Thoracic aorta (tissue), 2 donors: Measurements from ENCODE around the gene C1orf115. TPM values are rescaled to one million over a fixed set of nuclear protein-coding genes. Genes with fewer than 3 reads are reported as not detected.
"Not testable (repeated sequence)": the region's sequence is repeated elsewhere in the genome, so short reads cannot be mapped to it uniquely, and the experiment has no call there.

Source experiments
- ATAC-seq: fragments of 150-250 bp; one replicate; pipeline ENCODE4 v1.8.0; 2017; ENCODE audit warnings: low read depth; ENCODE audit not compliant: insufficient number of reproducible peaks, low FRiP score
- DNase-seq: peaks from one replicate; pipeline ENCODE4 v3.0.0-alpha.2; 2020; ENCODE audit warnings: low spot score
- H3K27ac ChIP-seq, 2 donors: fragments of 200-600 bp; sonication (generic); 1 replicate in 1 of 2; 2 replicates in 1 of 2; pipeline ENCODE4 v1.5.1; 2016; ENCODE audit warnings: mild to moderate bottlenecking in 2 of 2, moderate library complexity in 2 of 2
- H3K27me3 ChIP-seq: fragments of 200-600 bp; sonication (generic); replicated peaks from 2 replicates; pipeline ENCODE4 v1.6.0; 2016; ENCODE audit warnings: mild to moderate bottlenecking; ENCODE audit not compliant: insufficient read depth
- H3K36me3 ChIP-seq: fragments of 200-600 bp; sonication (generic); one replicate; pipeline ENCODE4 v1.5.1; 2016
- H3K4me1 ChIP-seq, 2 donors: fragments of 200-600 bp; sonication (generic); 1 replicate in 1 of 2; 2 replicates in 1 of 2; pipeline versions ENCODE4 v1.5.1 to v1.6.0; 2016; ENCODE audit warnings: low read depth in 2 of 2, mild to moderate bottlenecking in 1 of 2; ENCODE audit not compliant: control insufficient read depth in 1 of 2
- H3K4me3 ChIP-seq: fragments of 200-600 bp; sonication (generic); 2 replicates; pipeline ENCODE4 v1.5.1; 2016; ENCODE audit warnings: mild to moderate bottlenecking
- H3K9me3 ChIP-seq: fragments of 200-600 bp; sonication (generic); 2 replicates; pipeline ENCODE4 v1.5.1; 2016
- total RNA-seq, 2 donors: library from RNA; depleted of rRNA; stranded (reverse); fragments of >200 nt; gene quantifications; one replicate each; pipeline versions ENCODE4 v1.1.0 to v1.2.3, GENCODE V29; 2016
- TF ChIP-seq, protein P1 (sequence below): fragments of 200-600 bp; sonication (generic); IDR thresholded peaks from one replicate; pipeline ENCODE4 v1.5.1; 2019; ENCODE audit warnings: antibody characterized with exemption

Gene C1orf115
- total RNA-seq, 2 donors from 2014 or later = 6.8 to 9.7 TPM

DNA sequence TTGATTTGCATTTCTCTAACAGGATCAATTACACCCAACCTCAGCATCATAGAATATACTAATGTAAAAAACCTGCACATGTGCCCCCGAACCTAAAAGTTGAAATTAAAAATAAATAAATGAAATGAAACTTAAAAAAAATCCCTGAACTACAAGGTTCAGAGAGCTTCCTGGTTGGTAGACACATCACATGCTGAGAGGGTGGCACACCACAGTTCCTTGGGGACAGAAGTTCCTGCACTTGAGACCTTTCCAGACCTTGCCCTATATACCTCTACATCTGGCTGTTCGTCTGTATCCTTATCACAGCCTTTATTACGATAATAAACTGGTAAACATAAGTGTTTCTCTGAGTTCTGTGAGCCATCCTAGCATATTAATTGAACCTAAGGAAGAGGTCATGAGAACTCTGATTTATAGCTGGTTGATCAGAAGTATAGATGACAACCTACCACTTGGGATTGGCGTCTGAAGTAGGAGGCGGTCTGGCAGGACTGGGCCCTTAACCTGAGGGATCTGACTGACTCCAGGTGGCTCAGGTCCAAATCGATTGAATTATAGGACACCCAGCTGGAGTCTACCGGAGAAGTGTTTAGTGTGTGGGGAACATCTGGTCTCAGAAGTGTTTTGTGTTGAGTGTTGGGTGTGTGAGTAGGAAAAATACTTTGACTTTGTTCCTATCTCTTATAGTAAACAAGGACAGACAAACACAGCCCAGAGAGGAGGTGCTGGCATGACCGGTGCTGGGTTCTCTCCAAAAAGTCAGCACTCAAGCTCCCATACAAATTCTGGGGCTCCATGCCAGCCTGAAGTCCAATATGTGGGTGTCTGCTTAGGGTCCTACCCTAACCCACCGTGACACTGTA lies 19.0 kb downstream of the C1orf115 start:
- Histone ChIP-seq H3K27me3 (no peaks in the 10 kb centered on the region), H3K36me3 (no peaks in the 10 kb centered on the region), H3K27ac (no peak overlapping the region), H3K4me3 (no peak overlapping the region), H3K9me3 (no peaks in the 10 kb centered on the region), H3K4me1 (no peaks in the 10 kb centered on the region)
- DNase-seq = no peak
- ATAC-seq = no peak
- TF ChIP-seq, protein P1, sequence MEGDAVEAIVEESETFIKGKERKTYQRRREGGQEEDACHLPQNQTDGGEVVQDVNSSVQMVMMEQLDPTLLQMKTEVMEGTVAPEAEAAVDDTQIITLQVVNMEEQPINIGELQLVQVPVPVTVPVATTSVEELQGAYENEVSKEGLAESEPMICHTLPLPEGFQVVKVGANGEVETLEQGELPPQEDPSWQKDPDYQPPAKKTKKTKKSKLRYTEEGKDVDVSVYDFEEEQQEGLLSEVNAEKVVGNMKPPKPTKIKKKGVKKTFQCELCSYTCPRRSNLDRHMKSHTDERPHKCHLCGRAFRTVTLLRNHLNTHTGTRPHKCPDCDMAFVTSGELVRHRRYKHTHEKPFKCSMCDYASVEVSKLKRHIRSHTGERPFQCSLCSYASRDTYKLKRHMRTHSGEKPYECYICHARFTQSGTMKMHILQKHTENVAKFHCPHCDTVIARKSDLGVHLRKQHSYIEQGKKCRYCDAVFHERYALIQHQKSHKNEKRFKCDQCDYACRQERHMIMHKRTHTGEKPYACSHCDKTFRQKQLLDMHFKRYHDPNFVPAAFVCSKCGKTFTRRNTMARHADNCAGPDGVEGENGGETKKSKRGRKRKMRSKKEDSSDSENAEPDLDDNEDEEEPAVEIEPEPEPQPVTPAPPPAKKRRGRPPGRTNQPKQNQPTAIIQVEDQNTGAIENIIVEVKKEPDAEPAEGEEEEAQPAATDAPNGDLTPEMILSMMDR = no peak

DNA sequence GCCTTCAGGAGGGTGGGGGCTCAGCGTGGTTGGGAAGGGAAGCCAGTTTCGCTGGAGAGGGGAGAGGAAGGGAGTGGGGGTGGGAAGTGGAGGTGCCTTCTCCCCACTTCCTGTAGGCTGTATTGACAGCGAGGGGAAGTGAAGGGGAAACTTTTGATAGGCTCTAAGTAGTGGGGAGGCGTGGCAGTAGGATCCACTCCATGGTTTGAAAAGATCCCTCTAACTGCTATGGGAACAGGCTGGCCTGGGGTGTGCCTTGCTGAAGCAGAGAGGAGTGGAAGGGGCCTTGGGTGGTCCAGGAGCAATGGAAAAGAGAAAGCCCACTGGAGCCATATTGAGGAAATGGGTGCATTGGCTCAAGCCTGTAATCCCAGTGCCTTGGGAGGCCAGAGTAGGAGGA lies 20.2 kb downstream of the C1orf115 start:
- no peak for DNase-seq
- H3K27ac ChIP-seq = no peak overlapping the region
- no peak overlapping the region for H3K4me3 ChIP-seq
- ATAC-seq = no peak
- no peaks in the 10 kb centered on the region for H3K4me1 ChIP-seq
- no peaks in the 10 kb centered on the region for H3K9me3 ChIP-seq
- H3K27me3 ChIP-seq = no peaks in the 10 kb centered on the region
- TF ChIP-seq, protein P1 = no peak
- H3K36me3 ChIP-seq = no peaks in the 10 kb centered on the region

DNA sequence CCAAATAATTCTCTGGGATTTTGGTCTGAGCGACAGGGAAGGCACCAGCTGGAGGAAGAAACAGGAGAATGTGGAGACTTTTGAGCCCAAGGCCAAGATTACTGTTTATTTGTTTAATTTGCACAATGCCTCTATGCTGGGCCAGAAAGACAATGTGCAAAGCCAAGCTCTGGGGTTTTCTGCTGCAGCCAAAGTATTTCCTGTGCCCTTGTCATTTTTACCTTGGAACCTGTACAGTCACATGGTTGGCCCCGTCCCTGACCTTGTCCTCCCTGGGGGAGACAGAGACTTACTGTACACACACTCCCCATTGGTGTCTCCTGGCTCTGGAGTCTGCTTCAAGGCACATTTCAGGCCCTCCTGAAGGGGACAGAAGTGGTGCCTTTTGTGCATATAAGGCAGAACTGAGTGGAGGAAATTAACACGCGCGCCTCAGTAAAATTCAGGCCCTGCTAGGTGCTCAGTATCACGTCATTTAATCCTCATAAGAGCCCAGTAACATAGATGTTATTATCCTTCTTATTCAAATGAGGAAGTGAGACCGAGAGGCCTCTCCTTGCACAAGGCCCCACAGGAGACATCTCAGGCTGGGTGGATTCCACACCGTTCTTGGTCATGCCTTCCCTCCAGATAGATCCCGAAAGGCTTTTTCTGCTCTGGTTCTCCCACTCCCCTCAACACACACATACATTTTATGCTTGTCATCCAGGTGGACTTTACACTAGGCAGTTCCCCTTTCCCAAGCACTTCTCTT lies 21.1 kb downstream of the C1orf115 start:
- no peaks in the 10 kb centered on the region for H3K9me3 ChIP-seq
- no peak overlapping the region for H3K4me3 ChIP-seq
- no peaks in the 10 kb centered on the region for H3K36me3 ChIP-seq
- no peak for ATAC-seq
- H3K4me1 ChIP-seq = no peaks in the 10 kb centered on the region
- no peak overlapping the region for H3K27ac ChIP-seq
- TF ChIP-seq, protein P1 = no peak
- no peak for DNase-seq
- no peaks in the 10 kb centered on the region for H3K27me3 ChIP-seq

DNA sequence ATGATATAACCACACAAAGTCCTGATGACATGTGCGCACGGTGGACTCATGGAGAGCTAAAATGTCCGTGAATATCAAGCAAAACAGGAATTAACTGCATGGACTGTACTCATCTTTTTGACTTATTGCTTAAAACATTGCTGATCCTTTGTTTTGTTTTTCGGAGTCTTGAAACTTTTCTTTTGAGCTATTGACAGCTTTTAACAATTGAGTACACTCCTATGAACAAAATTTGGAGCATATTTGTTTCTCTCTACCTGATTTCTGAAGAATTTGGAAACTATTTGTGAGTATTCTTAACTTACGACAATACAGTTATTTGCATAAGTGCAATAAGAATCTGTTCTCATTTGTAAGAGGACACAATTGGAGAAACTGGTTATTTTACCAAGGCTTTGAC lies 25.8 kb downstream of the C1orf115 start:
- H3K27me3 ChIP-seq, DNase-seq, H3K4me1 ChIP-seq, H3K9me3 ChIP-seq, H3K4me3 ChIP-seq, H3K27ac ChIP-seq, H3K36me3 ChIP-seq, ATAC-seq: not testable (repeated sequence)

DNA sequence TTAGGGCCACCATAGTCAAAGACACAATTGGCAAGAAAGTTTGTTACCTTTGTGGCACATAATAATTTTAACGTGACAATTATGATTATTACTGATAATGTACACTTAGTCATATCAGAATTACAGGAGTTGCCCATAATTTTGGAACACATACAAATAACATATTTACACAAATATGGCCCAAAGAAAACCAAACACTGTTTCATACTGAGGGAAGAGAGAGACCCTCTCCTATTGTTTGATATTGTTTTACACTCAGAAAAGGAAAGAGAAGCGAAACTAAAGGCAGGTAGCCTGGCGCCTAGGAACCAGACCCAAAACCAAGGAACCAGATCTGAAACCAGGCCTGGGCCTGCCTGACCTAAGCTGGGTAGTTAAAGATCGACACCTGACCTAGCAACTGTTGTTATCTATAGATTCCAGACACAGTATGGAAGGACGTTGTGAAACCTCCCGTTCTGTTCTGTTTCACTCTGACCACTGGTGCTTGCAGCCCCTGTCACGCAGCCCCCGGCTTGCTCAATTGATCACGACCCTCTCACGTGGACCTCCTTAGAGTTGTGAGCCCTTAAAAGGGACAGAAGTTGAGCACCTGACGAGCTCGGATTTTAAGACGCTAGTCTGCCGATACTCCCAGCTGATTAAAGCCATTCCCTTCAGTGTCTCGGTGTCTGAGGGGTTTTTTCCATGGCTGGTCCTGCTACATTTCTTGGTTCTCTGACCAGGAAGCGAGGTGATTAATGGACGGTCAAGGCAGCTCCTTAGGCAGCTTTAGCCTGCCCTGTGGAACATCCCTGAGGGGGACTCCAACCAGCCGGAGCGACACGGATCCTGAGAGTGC lies 27.9 kb downstream of the C1orf115 start:
- TF ChIP-seq, protein P1 = no peak

DNA sequence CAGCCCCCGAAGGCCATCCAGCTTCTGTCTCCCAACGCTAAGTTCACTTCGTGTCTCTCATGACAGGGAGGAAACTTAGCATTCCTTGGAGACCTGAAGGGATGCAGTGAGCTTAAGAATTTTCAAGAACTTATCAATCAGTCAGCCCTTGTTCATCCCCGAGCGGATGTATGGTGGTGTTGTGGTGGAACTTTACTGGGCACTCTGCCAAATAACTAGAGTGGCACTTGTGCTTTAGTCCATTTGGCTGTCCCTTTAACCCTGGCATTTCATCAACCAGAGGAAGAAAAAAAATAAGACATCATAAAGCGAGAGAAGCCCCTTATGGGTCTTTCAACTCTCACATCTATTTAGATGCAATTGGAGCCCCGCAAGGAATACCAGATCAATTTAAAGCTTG lies 31.1 kb downstream of the C1orf115 start:
- not testable (repeated sequence) for H3K4me3 ChIP-seq, ATAC-seq, DNase-seq, H3K27ac ChIP-seq, H3K4me1 ChIP-seq, H3K9me3 ChIP-seq, H3K27me3 ChIP-seq, H3K36me3 ChIP-seq

More for the DNA sequence above, 27.9 kb downstream of the C1orf115 start:
- no peaks in the 10 kb centered on the region for H3K9me3 ChIP-seq
- H3K27ac ChIP-seq = no peak overlapping the region
- DNase-seq = no peak
- H3K4me1 ChIP-seq = no peaks in the 10 kb centered on the region
- no peak overlapping the region for H3K4me3 ChIP-seq
- ATAC-seq = no peak
- H3K27me3 ChIP-seq = no peaks in the 10 kb centered on the region
- no peaks in the 10 kb centered on the region for H3K36me3 ChIP-seq
